Activated CD4-positive, alpha-beta memory T cell treated with anti-CD3 and anti-CD28 coated beads, Interleukin-2, amount 10 ng/mL, durations not matched to agents 7 days and 5 days (primary cell): Measurements from ENCODE around the gene EDN2. TPM values are rescaled to one million over a fixed set of nuclear protein-coding genes. Genes with fewer than 3 reads are reported as not detected.

ENCODE experiments used
- CTCF ChIA-PET: fragments of 350-600 bp; sonication (Branson Sonifier 250); formaldehyde crosslinking; loops from one replicate; lab custom pipeline; 2021; ENCODE audit warnings: antibody characterized with exemption, inconsistent platforms; lab: Charles Lee
- POLR2A ChIA-PET: fragments of 350-600 bp; sonication (Branson Sonifier 250); formaldehyde crosslinking; loops from one replicate; lab custom pipeline; 2021; ENCODE audit warnings: antibody characterized with exemption; lab: Charles Lee
- DNase-seq: peaks from one replicate; pipeline ENCODE4 v3.0.0-alpha.2; 2020
- H3K27ac Mint-ChIP-seq: one replicate; pipeline ENCODE4 v1.8.0; 2021; ENCODE audit warnings: mild to moderate bottlenecking, mixed read lengths
- H3K27me3 Mint-ChIP-seq: one replicate; pipeline ENCODE4 v1.8.0; 2021; ENCODE audit warnings: mixed read lengths
- H3K36me3 Mint-ChIP-seq: one replicate; pipeline ENCODE4 v1.8.0; 2021; ENCODE audit warnings: low read depth, mixed read lengths
- H3K4me1 Mint-ChIP-seq: one replicate; pipeline ENCODE4 v1.8.0; 2021; ENCODE audit warnings: mixed read lengths
- H3K4me3 Mint-ChIP-seq: one replicate; pipeline ENCODE4 v1.8.0; 2021; ENCODE audit warnings: mild to moderate bottlenecking, mixed read lengths
- H3K9me3 Mint-ChIP-seq: one replicate; pipeline ENCODE4 v1.8.0; 2021; ENCODE audit warnings: mixed read lengths
- total RNA-seq, 2 experiments: library from RNA; stranded (reverse); gene quantifications; one replicate each; pipeline ENCODE4 v1.2.3, GENCODE V29; 2021

EDN2 gene
- total RNA-seq, 2 experiments from 2014 or later = not detected

DNA sequence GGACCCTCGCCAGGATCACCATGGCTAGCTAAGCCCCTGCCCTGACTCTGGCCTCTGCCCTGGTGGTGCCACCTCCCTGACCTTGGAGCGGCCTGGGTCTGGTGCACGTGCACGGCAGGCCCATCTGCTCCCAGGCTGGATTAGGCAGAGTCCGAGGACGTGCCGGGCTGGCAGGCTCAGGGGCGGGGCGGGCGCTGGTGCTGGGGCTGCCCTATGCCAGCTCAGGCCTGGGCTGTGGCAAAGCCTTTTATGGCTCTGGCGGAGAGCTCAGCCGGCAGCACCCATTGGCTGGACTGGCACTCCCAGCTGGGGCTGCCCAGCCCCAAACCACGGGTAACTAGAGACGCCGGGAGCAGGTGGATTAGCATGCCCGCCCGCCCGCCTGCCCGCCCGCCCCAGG is 17.1 kb upstream of the EDN2 start:
- no peak for DNase-seq
- H3K4me1 Mint-ChIP-seq = no peaks in the 10 kb centered on the region
- H3K9me3 Mint-ChIP-seq = no peaks in the 10 kb centered on the region
- no peak overlapping the region for H3K27ac Mint-ChIP-seq
- H3K4me3 Mint-ChIP-seq = no peak overlapping the region
- CTCF ChIA-PET = interaction anchor here (1.2 kb wide), 1 partner anchor 11 kb away, joined by 4 read pairs; no protein-coding TSS in a partner anchor
- H3K36me3 Mint-ChIP-seq = no peaks in the 10 kb centered on the region
- peaks cover 7% of the 10 kb centered on the region for H3K27me3 Mint-ChIP-seq
- POLR2A ChIA-PET = no interaction called here

DNA sequence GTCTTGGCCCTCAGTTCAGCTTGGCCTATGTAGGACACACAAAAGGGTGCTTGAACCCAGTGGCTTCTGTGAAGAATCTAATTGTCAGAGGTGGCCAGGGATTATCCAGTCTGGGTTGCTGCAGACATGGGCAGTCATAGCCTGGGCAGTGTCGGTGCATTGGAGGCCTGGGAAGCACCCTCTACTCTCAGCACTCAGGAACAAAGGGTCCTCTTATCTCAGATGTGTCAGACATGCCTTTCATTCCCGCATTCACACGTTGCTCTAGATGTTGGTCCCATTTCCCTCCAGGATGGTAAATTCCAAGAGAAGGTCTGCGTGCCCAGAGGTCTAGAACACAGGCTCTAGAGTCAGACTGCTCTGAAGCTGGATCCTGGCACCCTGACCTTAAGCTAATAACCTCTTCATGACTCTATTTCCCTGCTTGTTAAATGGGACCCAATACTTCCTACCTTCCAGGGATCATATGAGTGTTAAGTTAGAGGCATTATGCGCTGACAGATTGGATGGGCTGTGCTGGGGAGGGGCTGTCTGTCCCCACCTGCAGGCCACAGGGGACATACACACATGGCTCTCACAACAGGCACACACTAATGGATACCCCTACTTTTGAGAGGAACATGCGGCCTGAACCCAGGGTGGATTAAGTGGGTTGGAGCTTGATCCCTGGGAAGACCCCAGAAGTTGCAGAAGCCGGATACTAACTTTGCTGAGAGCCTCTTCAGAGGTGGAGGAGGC is 16.5 kb upstream of the EDN2 start:
- Mint-ChIP-seq H3K4me3 (no peak overlapping the region), H3K27me3 (peaks cover 7% of the 10 kb centered on the region), H3K36me3 (no peaks in the 10 kb centered on the region), H3K9me3 (no peaks in the 10 kb centered on the region), H3K27ac (no peak overlapping the region), H3K4me1 (no peaks in the 10 kb centered on the region)
- POLR2A ChIA-PET = no interaction called here
- DNase-seq = no peak
- CTCF ChIA-PET = interaction anchor here (1.2 kb wide), 1 partner anchor 12 kb away, joined by 4 read pairs; no protein-coding TSS in a partner anchor

DNA sequence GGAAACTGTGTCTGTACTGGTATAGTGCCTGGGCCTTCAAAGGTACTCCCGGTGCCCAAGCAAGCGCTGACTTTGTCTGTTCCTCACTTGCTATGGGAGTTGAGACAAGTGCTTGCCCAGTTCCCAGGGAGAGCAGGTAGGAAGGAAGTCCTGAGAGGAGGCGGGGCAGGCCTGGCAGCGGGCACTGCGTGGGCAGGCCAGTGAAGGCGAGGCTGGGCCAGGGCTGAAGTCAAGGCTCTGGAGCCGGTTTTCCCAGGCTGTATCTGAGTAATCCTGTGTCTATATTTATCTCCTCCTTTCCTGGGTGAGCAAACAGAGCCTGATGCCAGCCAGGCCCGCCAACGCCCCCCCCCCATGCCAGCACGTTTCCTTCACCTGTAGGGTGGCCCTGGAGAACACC is 15.9 kb upstream of the EDN2 start:
- Mint-ChIP-seq H3K9me3 (no peaks in the 10 kb centered on the region), H3K27ac (no peak overlapping the region), H3K4me1 (peaks cover 3% of the 10 kb centered on the region), H3K36me3 (no peaks in the 10 kb centered on the region), H3K27me3 (peaks cover 12% of the 10 kb centered on the region), H3K4me3 (no peak overlapping the region)
- CTCF ChIA-PET = interaction anchor here (1.0 kb wide), 1 partner anchor 15 kb away, joined by 3 read pairs; no protein-coding TSS in a partner anchor
- no peak for DNase-seq
- POLR2A ChIA-PET = no interaction called here

DNA sequence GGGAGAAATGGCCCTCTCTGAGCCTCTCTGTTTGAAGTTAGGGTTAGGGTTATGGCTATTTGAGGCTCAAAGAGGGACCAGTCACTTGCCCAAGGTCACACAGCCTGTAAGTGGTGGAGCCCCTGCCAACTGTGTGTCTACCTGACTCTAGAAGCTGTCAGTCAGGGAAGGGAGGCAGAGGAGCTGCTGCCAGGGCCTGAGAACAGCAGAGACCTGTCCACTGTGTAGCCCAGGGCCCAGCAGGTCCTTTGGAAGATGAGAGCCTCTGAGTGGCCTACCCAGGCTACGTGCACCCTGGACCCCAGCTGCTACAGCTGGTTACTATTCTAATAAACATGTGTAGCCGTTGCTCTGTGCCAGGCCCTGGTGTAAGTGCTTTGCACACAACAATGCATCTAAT is 15.1 kb upstream of the EDN2 start:
- ChIA-PET CTCF (interaction anchor here (1.0 kb wide), 1 partner anchor 16 kb away, joined by 3 read pairs; no protein-coding TSS in a partner anchor), POLR2A (interaction anchor here (0.5 kb wide), 1 partner anchor 1067 kb away, joined by 3 read pairs; no protein-coding TSS in a partner anchor)
- Mint-ChIP-seq H3K27me3 (peaks cover 12% of the 10 kb centered on the region), H3K36me3 (no peaks in the 10 kb centered on the region), H3K27ac (no peak overlapping the region), H3K9me3 (no peaks in the 10 kb centered on the region), H3K4me1 (peaks cover 3% of the 10 kb centered on the region), H3K4me3 (no peak overlapping the region)
- no peak for DNase-seq

DNA sequence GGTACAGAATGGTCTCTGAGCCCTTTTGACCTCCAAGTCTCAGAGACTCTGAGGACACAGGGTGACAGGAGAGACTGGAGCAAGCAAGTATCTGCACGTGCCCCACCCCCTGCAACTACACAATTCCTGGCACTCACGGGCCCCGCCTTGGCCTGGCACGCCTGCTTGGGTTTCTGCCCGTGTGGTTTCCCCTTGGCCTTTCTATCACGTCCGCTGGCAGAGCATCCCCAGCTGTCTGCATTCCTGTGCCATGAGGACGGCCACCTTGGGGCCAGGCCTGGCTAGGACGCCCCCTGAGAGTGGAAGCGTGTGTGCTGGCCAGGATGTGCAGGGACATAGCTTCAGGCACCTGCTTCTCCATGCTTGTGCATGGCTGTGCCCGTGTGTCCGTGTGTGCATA is 14.3 kb upstream of the EDN2 start:
- POLR2A ChIA-PET = no interaction called here
- H3K27ac Mint-ChIP-seq = no peak overlapping the region
- CTCF ChIA-PET = no interaction called here

DNA sequence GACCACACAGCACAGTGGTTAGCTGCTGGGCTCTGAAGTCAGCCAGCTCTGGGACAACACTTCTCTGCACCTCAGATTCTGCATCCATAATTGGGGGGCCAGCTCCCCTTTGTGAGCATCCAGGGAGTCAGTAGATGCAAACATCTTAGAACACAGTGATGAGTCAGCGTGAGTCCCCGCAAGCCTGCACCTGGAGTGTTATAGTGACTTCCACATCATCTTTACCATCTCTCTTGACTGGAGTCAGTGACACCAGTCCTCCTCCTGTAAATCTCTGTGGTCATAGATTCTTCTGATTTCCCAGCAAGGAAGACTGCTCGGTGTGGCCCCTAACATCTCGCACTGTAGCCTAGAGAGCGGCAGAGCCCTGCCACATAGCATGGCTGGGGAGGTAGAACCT is 13.9 kb upstream of the EDN2 start:
- Mint-ChIP-seq H3K36me3 (no peaks in the 10 kb centered on the region), H3K9me3 (no peaks in the 10 kb centered on the region), H3K4me3 (no peak overlapping the region), H3K27me3 (peaks cover 12% of the 10 kb centered on the region), H3K27ac (no peak overlapping the region), H3K4me1 (peaks cover 3% of the 10 kb centered on the region)
- no peak for DNase-seq
- POLR2A ChIA-PET = no interaction called here
- CTCF ChIA-PET = no interaction called here

More for the DNA sequence above, 14.3 kb upstream of the EDN2 start:
- no peaks in the 10 kb centered on the region for H3K36me3 Mint-ChIP-seq
- H3K4me3 Mint-ChIP-seq = no peak overlapping the region
- peaks cover 3% of the 10 kb centered on the region for H3K4me1 Mint-ChIP-seq
- no peaks in the 10 kb centered on the region for H3K9me3 Mint-ChIP-seq
- DNase-seq = no peak
- peaks cover 12% of the 10 kb centered on the region for H3K27me3 Mint-ChIP-seq

DNA sequence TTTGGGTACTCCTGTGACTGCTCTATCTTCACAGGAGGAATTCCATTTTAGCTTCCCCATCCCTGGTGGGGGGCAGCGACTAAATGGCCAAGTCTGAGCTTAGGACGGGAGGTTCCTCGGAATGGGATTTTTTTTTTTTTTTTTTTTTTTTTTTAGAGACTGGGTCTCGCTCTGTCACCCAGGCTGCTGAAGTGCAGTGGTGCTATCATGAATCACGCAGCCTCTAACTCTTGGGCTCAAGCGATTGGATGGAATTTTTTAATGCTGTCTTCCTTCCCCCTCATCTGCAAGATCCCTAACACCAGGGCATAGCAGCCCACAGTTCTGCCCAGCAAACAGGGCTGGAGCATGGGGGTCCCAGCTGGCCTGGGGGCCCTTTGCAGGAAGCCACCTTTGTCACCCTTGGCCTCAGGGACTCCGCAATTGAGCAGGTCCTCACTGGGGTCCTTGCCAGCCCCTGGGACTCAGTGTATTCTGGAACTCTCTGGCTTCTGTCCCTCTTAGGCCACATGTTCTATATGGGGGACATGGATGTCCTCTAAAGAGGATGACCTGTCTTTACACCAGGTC is 13.1 kb upstream of the EDN2 start:
- ChIA-PET CTCF (no interaction called here), POLR2A (no interaction called here)
- no peaks in the 10 kb centered on the region for H3K36me3 Mint-ChIP-seq
- no peaks in the 10 kb centered on the region for H3K9me3 Mint-ChIP-seq
- H3K27me3 Mint-ChIP-seq = peaks cover 12% of the 10 kb centered on the region
- no peak for DNase-seq
- no peak overlapping the region for H3K27ac Mint-ChIP-seq
- no peak overlapping the region for H3K4me3 Mint-ChIP-seq
- H3K4me1 Mint-ChIP-seq = peaks cover 3% of the 10 kb centered on the region

DNA sequence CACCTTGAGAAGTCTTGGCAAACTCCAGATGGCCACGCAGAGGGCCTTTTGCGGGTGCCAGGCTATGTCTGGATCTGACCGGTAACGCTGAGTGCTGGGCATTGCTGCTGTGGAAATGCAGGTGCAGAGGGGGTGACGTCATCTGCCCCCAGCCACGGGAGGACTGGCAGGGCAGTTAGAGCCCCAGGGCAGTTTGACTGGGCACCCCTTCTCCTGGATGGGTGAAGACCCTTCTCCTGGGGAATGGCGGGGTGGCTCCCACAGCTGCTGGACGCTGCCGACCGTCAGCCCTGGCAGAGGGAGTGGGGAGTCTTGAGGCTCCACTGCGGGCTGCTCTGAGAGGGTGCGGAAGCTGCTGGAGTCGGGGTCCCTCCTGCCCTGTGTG is 12.6 kb upstream of the EDN2 start:
- H3K27ac Mint-ChIP-seq = no peak overlapping the region
- peak overlapping the region; percentile 9 for H3K4me3 Mint-ChIP-seq
- DNase-seq = no peak
- peaks cover 3% of the 10 kb centered on the region for H3K4me1 Mint-ChIP-seq
- no peaks in the 10 kb centered on the region for H3K9me3 Mint-ChIP-seq
- H3K27me3 Mint-ChIP-seq = peaks cover 12% of the 10 kb centered on the region
- no peaks in the 10 kb centered on the region for H3K36me3 Mint-ChIP-seq
- ChIA-PET CTCF (no interaction called here), POLR2A (no interaction called here)

DNA sequence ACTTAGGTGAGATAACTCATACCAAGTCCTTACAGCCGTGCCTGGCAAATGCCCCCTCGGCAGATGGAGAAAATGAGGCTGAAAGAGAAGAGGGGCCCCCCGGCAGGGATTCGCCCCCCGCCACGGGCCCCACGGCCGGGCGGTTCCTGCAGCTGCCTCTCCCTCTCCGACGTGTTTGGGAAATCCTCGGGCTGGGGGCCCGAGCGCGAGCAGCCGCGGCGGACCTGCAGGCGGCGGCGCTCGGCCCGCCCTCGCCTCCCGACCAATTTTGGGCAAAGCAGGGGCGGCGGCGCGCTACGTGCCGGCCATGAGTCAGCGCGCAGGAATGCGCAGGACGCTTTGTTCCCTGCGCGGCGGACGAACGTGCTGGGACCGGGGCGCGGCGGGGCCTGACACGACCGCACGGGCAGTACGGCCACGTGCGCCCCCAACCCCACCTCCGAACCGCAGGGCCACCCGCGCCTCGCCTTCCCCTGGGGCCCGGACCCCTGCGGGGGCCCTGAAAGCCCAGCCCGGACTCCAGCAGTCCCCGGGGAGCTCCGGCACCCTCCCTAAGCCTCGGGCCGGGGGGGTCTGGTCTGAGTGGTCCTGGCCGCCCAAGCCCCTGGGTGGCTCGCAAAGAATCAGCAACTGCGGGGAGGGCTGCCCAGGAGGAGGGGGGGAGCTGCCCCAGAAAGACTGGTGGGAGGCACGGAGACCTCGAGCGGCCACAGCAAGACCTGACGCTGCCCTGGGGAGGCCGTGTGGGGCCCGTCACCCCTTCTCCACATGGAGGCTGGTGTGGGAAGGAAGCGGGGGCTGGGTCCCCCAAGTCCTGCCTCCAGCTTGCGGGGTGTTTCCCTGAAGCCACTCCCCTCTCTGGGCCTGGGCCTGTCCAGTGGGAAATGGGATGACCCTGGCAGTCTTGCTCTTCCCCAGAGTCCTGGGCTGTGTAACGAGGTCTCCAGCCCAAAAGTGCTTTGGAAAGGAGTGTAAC is 11.9 kb upstream of the EDN2 start:
- H3K4me3 Mint-ChIP-seq = no peak overlapping the region
- peak; percentile 49 for DNase-seq

DNA sequence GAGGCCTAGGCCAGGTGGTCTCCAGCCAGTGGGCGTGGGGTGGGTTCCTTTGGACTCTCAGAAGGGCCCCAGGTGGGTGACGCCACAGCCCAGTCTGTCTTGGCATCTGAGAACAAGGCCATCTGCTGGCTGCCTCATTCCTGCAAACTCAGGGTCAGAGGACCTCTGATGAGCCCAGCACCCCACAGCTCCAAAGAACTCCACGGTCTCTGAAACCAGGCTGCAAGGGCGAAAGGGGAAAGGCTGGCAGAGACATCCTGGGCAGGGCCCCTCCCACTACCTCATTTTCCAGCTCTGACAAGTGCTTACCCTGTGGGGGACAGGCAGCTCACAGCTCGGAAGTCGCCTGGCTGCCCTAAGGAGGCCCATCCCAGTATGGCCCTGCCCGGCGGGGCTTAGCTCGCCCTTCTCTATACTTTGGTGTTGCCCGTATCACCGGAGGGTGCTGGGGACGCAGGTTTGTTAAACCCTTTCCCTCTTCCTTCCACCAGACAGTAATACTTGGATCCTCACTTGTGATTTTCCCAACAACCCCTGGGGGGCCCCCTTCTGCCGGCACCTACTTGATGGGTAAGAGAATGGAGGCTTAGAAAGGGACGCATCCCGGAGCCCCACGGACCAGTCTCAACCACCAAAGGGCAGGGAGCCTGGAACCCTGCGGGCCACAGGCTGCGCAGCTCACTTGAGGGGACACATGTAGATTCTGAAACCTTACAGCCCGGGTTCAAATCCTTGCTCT is 10.9 kb upstream of the EDN2 start:
- Mint-ChIP-seq H3K9me3 (no peaks in the 10 kb centered on the region), H3K36me3 (no peaks in the 10 kb centered on the region), H3K4me1 (peaks cover 3% of the 10 kb centered on the region), H3K27me3 (peaks cover 12% of the 10 kb centered on the region), H3K4me3 (peak overlapping the region; percentile 39), H3K27ac (no peak overlapping the region)
- ChIA-PET POLR2A (no interaction called here), CTCF (no interaction called here)
- DNase-seq = peak; percentile 34

More for the DNA sequence above, 11.9 kb upstream of the EDN2 start:
- Mint-ChIP-seq H3K36me3 (no peaks in the 10 kb centered on the region), H3K27ac (no peak overlapping the region), H3K9me3 (no peaks in the 10 kb centered on the region), H3K4me1 (peaks cover 3% of the 10 kb centered on the region), H3K27me3 (peaks cover 12% of the 10 kb centered on the region)
- ChIA-PET CTCF (no interaction called here), POLR2A (no interaction called here)

DNA sequence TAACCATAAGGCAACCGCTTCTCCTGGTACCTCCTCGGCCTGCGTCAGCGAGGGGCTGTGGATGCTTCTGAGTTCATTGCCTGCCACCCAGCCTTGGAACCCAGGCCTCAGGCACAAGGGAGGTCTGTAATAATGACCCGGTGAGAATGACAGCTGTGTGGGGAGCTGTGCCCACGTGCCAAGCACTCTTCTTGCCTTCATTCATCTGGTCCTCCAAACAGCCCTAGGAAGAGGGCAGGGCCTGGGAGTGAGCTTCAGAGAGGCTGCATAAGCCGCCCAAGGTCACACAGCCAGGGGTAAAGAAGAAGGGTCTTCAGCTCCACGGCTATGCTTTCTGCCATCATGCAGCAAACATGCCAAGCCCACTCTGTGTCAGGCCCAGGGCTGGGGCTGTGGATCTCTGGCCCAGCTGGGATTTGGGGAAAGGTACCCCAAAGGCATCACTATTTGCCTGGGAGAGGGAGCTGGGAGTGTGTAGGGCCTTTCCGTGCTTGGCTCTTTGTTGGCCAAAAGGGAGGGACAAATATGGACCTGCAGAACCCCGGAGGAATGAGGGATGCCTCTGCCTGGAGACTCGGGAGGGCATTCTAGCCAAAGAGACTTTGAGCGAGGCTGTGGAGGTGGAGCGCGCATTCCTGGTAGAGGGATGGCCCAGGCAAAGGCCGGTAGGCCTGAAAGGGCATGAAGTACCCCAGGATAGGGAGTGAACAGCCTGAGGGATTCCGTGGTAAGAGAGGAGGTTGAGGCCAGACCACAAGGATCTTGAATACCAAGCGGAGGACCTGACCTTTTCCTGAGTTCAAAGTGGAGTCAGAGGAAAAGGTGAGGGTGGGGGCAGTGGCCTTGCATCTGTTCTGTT is 10.1 kb upstream of the EDN2 start:
- DNase-seq = no peak
- Mint-ChIP-seq H3K4me1 (peaks cover 3% of the 10 kb centered on the region), H3K27ac (no peak overlapping the region), H3K27me3 (peaks cover 18% of the 10 kb centered on the region), H3K36me3 (no peaks in the 10 kb centered on the region), H3K4me3 (no peak overlapping the region), H3K9me3 (no peaks in the 10 kb centered on the region)
- ChIA-PET CTCF (no interaction called here), POLR2A (no interaction called here)
